HG02610 (cell line): ENCODE data around the gene RTN4RL2.

Experiments used
- ATAC-seq: cut with Tn5 transposase; IDR thresholded peaks from one replicate; pipeline ENCODE4 v1.9.1; 2021; ENCODE audit warnings: mild to moderate bottlenecking, moderate library complexity; ENCODE audit not compliant: unreplicated experiment

Gene RTN4RL2

GRCh38 chr11:57479911-57480310 lies 19.6 kb downstream of the RTN4RL2 start:
- no peak for ATAC-seq

- peak; percentile 42 for ATAC-seq
Measured at GRCh38 chr11:57480409-57481137, 20.2 kb downstream of the RTN4RL2 start.

- ATAC-seq = no peak
Measured at GRCh38 chr11:57481315-57481714, 21.0 kb downstream of the RTN4RL2 start.

GRCh38 chr11:57481915-57482781 lies 21.8 kb downstream of the RTN4RL2 start:
- ATAC-seq = no peak

- no peak for ATAC-seq
Measured at GRCh38 chr11:57482782-57483561, 22.6 kb downstream of the RTN4RL2 start.

- no peak for ATAC-seq
Measured at GRCh38 chr11:57483562-57483918, 23.2 kb downstream of the RTN4RL2 start.

GRCh38 chr11:57484141-57484710 lies 23.9 kb downstream of the RTN4RL2 start:
- no peak for ATAC-seq

- ATAC-seq = no peak
Measured at GRCh38 chr11:57485217-57485990, 25.1 kb downstream of the RTN4RL2 start.

- ATAC-seq = no peak
Measured at GRCh38 chr11:57487021-57487778, 26.9 kb downstream of the RTN4RL2 start.

- no peak for ATAC-seq
Measured at GRCh38 chr11:57487920-57488659, 27.8 kb downstream of the RTN4RL2 start.

- no peak for ATAC-seq
Measured at GRCh38 chr11:57490456-57491248, 30.3 kb downstream of the RTN4RL2 start.

GRCh38 chr11:57491371-57492061 lies 31.2 kb downstream of the RTN4RL2 start:
- ATAC-seq = no peak

GRCh38 chr11:57493507-57494503 lies 33.5 kb downstream of the RTN4RL2 start:
- ATAC-seq = no peak

GRCh38 chr11:57496109-57496820 lies 35.9 kb downstream of the RTN4RL2 start:
- ATAC-seq = no peak
